HG02852 (cell line): Measurements from ENCODE around the gene UGT1A9.
"Not testable (repeated sequence)": the region's sequence is repeated elsewhere in the genome, so short reads cannot be mapped to it uniquely, and the experiment has no call there.

Source experiments
- ATAC-seq: cut with Tn5 transposase; IDR thresholded peaks from one replicate; pipeline ENCODE4 v1.9.1; 2021; ENCODE audit warnings: mild to moderate bottlenecking, moderate library complexity; ENCODE audit not compliant: unreplicated experiment

Gene UGT1A9

GRCh38 chr2:233671290-233672161, at the start of gene UGT1A9:
Gene UGT1A9 (plus strand): TSS chr2:233671898. CDS start chr2:233671935, 37 bp downstream.
- ATAC-seq: no peak

GRCh38 chr2:233627331-233628025, 44.2 kb upstream of the UGT1A9 start:
- ATAC-seq: no peak

GRCh38 chr2:233636306-233636705, 35.4 kb upstream of the UGT1A9 start, which contains the start of gene UGT1A10:
Gene UGT1A10 (plus strand): TSS chr2:233636448. CDS start chr2:233636523, 75 bp downstream.
- ATAC-seq: not testable (repeated sequence)

- ATAC-seq: no peak
These were observed 32.9 kb upstream of the UGT1A9 start for GRCh38 chr2:233638836-233639235.

GRCh38 chr2:233639860-233640259, 31.8 kb upstream of the UGT1A9 start:
- ATAC-seq: no peak

GRCh38 chr2:233643128-233643527, 28.6 kb upstream of the UGT1A9 start:
- no peak for ATAC-seq

GRCh38 chr2:233646033-233646432, 25.7 kb upstream of the UGT1A9 start:
- ATAC-seq: not testable (repeated sequence)

GRCh38 chr2:233650981-233651380, 20.7 kb upstream of the UGT1A9 start:
- ATAC-seq: no peak

GRCh38 chr2:233651430-233651829, 20.3 kb upstream of the UGT1A9 start:
- no peak for ATAC-seq

GRCh38 chr2:233654501-233654900, 17.2 kb upstream of the UGT1A9 start:
- ATAC-seq: no peak

- ATAC-seq: no peak
These were observed 16.7 kb upstream of the UGT1A9 start for GRCh38 chr2:233655043-233655442.

- not testable (repeated sequence) for ATAC-seq
These were observed 15.8 kb upstream of the UGT1A9 start for GRCh38 chr2:233655943-233656342.

GRCh38 chr2:233656443-233656842, 15.3 kb upstream of the UGT1A9 start:
- ATAC-seq: no peak

GRCh38 chr2:233658610-233659009, 13.1 kb upstream of the UGT1A9 start:
- ATAC-seq: no peak

GRCh38 chr2:233663911-233664310, 7.8 kb upstream of the UGT1A9 start:
- no peak for ATAC-seq

GRCh38 chr2:233668605-233669260, 3.0 kb upstream of the UGT1A9 start:
- no peak for ATAC-seq

- ATAC-seq: no peak
These were observed 1.2 kb downstream of the UGT1A9 start for GRCh38 chr2:233672886-233673285.

- no peak for ATAC-seq
These were observed 2.2 kb downstream of the UGT1A9 start for GRCh38 chr2:233673896-233674295.

GRCh38 chr2:233674314-233674713, 2.6 kb downstream of the UGT1A9 start:
- no peak for ATAC-seq

- no peak for ATAC-seq
These were observed 3.3 kb downstream of the UGT1A9 start for GRCh38 chr2:233674995-233675394.

GRCh38 chr2:233676046-233676445, 4.3 kb downstream of the UGT1A9 start:
- no peak for ATAC-seq
